ENCODE data around the gene BRCC3.

GRCh38 chrX:155056471-155056870 is 14.8 kb upstream of the BRCC3 start:
- TF ChIP-seq SUZ12 (IDR thresholded peaks at IDR 0.05; ENCODE audit: extremely low read depth, insufficient read depth, insufficient read length), result no peak
- TF ChIP-seq YY1 (IDR thresholded peaks at IDR 0.05; ENCODE audit: insufficient read depth, insufficient read length), result no peak
